DMS53 (cell line): Measurements from ENCODE around the gene GTPBP4.
A peak's percentile ranks its signal among the peaks of the same experiment; 100 is the strongest.
"Not testable (repeated sequence)": the region's sequence is repeated elsewhere in the genome, so short reads cannot be mapped to it uniquely, and the experiment has no call there.

Experiments
- DNase-seq: peaks from one replicate; lab custom pipeline; 2025; lab: John Stamatoyannopoulos, UW

GTPBP4 gene

DNA sequence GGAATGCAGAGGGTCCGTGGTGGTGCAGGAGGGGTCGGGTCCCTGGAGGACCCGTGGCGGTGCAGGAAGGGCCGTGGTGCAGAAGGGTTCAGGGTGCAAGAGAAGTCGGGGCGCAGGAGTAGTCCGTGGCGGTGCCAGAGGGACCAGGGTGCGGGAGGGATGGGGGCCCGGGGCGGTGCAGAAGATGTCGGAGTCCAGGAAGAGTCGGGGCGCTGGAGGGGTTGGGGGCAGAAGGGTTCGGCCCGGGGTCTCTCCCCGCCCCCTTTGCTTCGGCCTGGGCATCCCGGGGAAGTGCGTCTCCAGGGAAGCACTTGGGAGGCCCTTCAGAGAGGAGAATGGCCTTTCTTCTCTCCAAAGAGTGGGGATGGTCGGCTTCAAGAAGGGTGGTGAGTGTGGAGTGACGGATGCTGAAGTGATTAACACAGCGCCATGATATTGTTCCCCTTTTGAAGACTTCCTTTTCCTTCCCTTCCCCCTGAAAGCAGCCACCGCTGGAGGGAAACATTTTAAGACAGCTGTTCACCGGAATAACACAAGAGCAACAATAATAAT, 68.9 kb downstream of the GTPBP4 start:
- DNase-seq = peak; percentile 34

DNA sequence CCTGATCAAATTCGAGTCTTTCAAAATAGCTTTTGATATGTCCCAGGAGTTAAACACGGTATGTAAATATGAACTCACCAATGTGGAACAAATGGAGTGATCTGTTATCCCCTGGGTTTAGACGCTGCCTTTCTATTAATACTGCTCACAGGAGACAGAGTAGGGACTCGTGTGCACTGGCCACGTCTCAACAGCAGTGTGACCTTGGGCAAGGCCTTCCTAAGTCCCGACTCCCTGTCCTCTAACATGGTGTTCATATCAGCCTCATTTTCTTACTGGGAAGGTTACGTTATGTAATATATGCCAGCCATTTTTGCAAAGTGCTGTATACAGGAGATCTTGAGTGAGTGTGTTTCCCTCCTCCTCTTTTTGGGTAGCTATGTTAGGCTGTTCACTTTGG, 69.8 kb downstream of the GTPBP4 start:
- no peak for DNase-seq

DNA sequence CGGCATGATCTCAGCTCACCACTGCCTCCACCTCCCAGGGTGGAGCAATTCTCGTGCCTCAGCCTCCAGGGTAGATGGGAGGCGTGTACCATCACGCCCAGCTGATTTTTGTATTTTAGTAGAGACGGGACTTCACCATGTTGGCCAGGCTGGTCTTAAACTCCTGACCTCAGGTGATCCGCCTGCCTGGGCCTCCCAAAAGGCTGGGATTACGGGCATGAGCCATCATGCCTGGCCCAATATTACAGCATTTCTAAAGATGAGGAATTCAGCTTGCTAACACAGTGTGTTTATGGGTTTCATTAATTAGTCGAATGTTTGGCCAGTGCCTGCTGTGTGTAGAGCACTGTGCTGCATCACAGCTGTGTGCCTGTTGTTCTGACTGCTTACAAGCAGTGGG, 71.7 kb downstream of the GTPBP4 start:
- DNase-seq = no peak

DNA sequence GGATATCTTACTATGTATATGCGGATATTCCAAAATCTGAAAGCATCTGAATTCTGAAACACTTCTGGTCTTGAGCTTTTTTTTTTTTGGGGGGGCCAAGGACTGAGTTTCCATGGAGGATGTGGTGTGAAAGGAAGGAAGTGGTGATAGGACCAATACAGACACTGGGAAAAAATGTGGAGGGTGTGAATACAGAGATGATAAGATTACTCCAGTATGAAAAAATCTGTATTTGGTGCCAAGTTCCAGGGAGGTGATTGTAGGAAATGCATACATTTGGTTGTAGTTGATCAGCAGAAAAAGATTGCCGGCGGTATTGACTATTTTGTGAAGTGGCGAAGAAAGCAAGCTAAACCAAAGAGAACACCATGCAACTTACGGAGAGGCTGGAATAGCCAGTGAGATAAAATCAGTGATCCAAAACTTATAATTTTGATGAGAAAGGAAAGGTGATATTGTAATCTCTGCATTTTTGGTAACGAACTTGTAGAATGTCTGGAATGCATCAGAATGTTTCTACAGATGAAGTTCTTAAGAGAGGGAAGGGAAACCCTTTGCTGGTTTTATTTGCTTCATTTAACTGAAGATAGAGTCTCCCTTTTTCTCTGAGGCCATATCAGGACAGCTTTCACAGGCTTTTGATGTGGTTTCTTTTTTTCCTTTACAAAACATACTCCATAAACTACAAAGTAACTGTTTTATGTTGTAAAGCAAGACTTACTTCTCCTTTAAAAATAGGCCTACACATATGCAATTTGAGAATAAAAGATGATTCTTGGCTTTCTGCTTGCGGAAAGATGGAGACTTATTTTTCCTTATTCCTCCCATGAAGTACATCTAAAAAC, 73.9 kb downstream of the GTPBP4 start:
- no peak for DNase-seq

DNA sequence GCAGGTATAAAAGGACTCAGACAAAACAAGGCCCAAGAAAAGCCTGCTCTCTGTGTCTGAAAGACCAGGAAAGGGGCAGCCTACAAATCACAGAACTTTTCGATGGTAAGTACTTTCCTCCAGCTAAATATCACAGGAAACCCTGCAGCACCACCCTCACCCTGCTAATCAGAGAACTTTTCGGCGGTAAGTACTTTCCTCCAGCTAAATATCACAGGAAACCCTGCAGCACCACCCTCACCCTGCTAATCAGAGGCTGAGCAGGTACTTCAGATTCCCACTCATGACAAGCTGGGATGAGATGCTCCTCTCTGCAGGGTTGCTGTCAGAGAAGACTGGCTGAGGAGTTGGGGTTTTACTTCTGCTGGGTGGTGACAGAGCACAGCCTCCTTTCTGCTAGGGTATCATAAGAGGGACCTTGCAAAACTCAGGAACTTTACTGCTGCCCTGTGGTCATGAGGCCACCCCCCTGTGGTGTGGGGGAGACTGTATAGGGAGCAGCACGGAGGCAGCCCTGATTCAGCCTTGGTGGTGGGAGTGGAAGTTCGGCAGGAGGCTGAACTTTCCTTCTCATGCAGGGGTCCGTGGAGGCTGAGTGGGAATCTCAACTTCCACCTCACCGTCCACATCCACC, 75.1 kb downstream of the GTPBP4 start:
- DNase-seq = no peak

DNA sequence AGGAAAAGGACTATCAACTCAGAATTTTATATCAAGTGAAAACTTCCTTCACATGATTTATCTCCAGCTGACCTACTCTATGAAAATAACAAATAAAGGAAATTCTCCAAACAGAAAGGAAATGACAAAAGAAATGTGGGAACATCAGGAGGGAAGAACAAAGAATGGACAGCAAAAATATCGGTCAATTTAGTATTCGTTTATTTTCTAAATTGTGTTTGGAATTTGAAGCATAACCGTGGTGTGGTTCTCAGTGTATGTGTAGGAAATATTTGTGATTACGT, 76.7 kb downstream of the GTPBP4 start:
- DNase-seq = no peak

DNA sequence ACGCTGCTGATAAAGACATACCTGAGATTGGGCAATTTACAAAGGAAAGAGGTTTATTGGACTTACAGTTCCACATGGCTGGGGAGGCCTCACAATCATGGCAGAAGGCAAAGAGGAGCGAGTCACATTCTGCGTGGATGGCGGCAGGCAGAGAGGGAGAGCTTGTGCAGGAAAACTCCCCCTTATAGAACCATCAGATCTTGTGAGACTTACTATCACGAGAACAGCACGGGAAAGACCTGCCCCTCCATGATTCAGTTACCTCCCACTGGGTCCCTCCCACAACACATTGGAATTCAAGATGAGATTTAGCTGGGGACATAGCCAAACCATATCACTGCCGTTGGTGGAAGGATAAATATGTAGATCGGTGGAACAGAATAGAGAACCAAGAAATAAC, 78.5 kb downstream of the GTPBP4 start:
- DNase-seq = not testable (repeated sequence)

DNA sequence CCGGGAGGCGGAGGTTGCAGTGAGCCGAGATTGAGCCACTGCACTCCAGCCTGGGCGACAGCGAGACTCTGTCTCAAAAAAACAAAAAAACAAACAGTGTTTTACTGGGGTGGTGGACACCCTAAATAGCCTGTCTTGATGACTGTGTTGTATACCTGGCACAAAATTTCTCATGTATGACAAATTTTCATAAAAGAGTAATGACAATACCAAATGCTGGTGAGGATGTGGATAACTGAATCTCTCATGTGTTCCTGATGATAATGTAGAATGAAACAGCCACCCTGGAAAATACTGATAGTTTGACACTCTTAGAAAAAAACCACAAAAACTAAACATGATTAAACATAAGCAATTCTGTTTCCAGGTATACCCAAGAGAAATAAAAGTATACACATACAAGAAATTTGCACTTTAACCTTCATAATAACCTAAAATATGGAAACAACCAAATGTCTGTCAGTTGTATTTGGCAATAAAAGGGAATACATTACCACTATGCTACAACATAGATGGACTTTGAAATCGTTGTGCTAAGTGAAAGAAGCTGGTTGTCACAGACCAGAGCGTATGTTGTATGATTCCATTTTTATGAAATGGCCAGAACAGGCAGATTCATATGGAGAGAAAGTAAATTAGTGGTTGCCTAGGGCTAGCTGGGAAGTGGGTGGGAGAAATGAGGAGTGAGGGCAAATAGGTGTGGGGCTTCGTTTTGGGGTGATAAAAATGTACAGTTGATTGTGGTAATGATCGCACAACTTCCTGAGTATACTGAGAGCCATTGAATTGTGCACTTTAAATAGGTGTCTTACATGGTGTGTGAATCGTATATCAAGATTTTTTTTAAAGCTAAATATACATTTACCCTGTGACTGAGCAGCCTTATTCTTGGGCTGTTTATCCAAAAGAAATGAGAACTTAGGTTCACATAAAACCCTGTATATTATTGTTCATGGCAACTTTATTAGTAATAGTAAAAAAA, 80.4 kb downstream of the GTPBP4 start:
- no peak for DNase-seq
